K562 (cell line): Measurements from ENCODE around the gene CHRNE. TPM values are rescaled to one million over a fixed set of nuclear protein-coding genes. Genes with fewer than 3 reads are reported as not detected.
A peak's percentile ranks its signal among the peaks of the same experiment; 100 is the strongest.

Experiments
- CBX3 ChIP-seq, 2 experiments: IDR thresholded peaks; 1 replicate in 1 of 2; 2 replicates in 1 of 2; pipeline ENCODE4 v1.6.1; 2012; ENCODE audit warnings: inconsistent platforms in 2 of 2, low read length in 2 of 2, borderline replicate concordance in 1 of 2, control low read depth in 1 of 2
- DPF2 ChIP-seq: fragments of 450-650 bp; IDR thresholded peaks from 2 replicates; pipeline ENCODE4 v1.6.1; 2016
- ESRRB ChIP-seq: fragments of 250-450 bp; sonication (Bioruptor Pico); IDR thresholded peaks from 2 replicates; pipeline ENCODE4 v1.5.0; 2020; ENCODE audit warnings: mild to moderate bottlenecking, moderate library complexity, borderline replicate concordance
- SIN3A ChIP-seq, 2 experiments: fragments of 150-350 bp in 1 of 2; IDR thresholded peaks; 2 replicates each; pipeline ENCODE4 v1.6.1; 2011 to 2016; ENCODE audit warnings: borderline replicate concordance in 2 of 2, low read depth in 2 of 2, low read length in 2 of 2, mild to moderate bottlenecking in 2 of 2, moderate library complexity in 2 of 2; ENCODE audit not compliant: control insufficient read depth in 1 of 2
- ZBTB8A ChIP-seq: fragments of 450-650 bp; IDR thresholded peaks from 2 replicates; pipeline ENCODE4 v1.6.1; 2018; ENCODE audit warnings: mild to moderate bottlenecking, moderate library complexity; ENCODE audit not compliant: partially characterized antibody
- ZNF146 ChIP-seq: IDR thresholded peaks from one replicate; pipeline ENCODE4 v1.6.1; 2018; ENCODE audit warnings: missing compliant biosample characterization; ENCODE audit not compliant: unreplicated experiment
- ZNF76 ChIP-seq: fragments of 250-450 bp; sonication (Bioruptor Pico); IDR thresholded peaks from 2 replicates; pipeline ENCODE4 v1.4.0; 2020; ENCODE audit warnings: mild to moderate bottlenecking, moderate library complexity, borderline replicate concordance
- ZNF778 ChIP-seq: fragments of 450-650 bp; formaldehyde crosslinking; IDR thresholded peaks from 2 replicates; pipeline ENCODE4 v1.4.0; 2020; ENCODE audit warnings: mild to moderate bottlenecking, moderate library complexity
- polyA plus RNA-seq, 8 experiments: library from polyadenylated mRNA; depleted of rRNA in 4 of 8; stranded (reverse) in 5 of 8; unstranded in 3 of 8; fragments of >200 nt; fragmentation: Nextera tagmentation in 2 of 8; fragmentation: Illumina TruSeq in 1 of 8; extraction: Ambion mirVana in 2 of 8; extraction: Trizol in 1 of 8; gene quantifications; 2 replicates each; pipeline versions ENCODE4 v1.2.1 to v1.2.3, GENCODE V29; 2011 to 2014; ENCODE audit warnings: inconsistent platforms in 1 of 8, missing spikeins in 1 of 8
- total RNA-seq, 7 experiments: library from RNA; depleted of rRNA in 6 of 7; stranded (reverse); fragments of >200 nt in 6 of 7; fragmentation: Illumina TruSeq in 2 of 7; extraction: Trizol in 2 of 7; gene quantifications; 2 replicates each; pipeline versions ENCODE4 v1.2.1 to v1.2.3, GENCODE V29; 2011 to 2021; ENCODE audit warnings: low replicate concordance in 1 of 7
- TF ChIP-seq, protein P1 (sequence below): fragments of 450-650 bp; IDR thresholded peaks from 2 replicates; pipeline ENCODE4 v1.6.1; 2016; ENCODE audit warnings: borderline replicate concordance
- TF ChIP-seq, protein P2 (sequence below): sonication (generic); IDR thresholded peaks from 2 replicates; pipeline ENCODE4 v1.6.1; 2016
- TF ChIP-seq, protein P3 (sequence below): fragments of 450-650 bp; IDR thresholded peaks from 2 replicates; pipeline ENCODE4 v1.6.1; 2016
- TF ChIP-seq, protein P4 (sequence below): sonication (generic); formaldehyde crosslinking; IDR thresholded peaks from 2 replicates; pipeline ENCODE4 v1.8.1; 2023; ENCODE audit warnings: missing genetic modification reagents, mild to moderate bottlenecking, borderline replicate concordance
- TF ChIP-seq, protein P5 (sequence below), 2 experiments: fragments of 200-800 bp in 1 of 2; sonication (Bioruptor generic) in 1 of 2; sonication (generic) in 1 of 2; formaldehyde crosslinking in 1 of 2; IDR thresholded peaks in 1 of 2; conservative IDR thresholded peaks in 1 of 2; 2 replicates each; pipeline versions ENCODE4 v1.5.0 to v1.6.1; 2016 to 2020; ENCODE audit warnings: missing compliant biosample characterization in 1 of 2, missing genetic modification characterization in 1 of 2, missing genetic modification reagents in 1 of 2

Gene CHRNE
- total and polyA plus RNA-seq, 9 of the 15 experiments (the other 6 are each of a cell fraction or from before 2014, with no cell fraction given), result not detected

DNA sequence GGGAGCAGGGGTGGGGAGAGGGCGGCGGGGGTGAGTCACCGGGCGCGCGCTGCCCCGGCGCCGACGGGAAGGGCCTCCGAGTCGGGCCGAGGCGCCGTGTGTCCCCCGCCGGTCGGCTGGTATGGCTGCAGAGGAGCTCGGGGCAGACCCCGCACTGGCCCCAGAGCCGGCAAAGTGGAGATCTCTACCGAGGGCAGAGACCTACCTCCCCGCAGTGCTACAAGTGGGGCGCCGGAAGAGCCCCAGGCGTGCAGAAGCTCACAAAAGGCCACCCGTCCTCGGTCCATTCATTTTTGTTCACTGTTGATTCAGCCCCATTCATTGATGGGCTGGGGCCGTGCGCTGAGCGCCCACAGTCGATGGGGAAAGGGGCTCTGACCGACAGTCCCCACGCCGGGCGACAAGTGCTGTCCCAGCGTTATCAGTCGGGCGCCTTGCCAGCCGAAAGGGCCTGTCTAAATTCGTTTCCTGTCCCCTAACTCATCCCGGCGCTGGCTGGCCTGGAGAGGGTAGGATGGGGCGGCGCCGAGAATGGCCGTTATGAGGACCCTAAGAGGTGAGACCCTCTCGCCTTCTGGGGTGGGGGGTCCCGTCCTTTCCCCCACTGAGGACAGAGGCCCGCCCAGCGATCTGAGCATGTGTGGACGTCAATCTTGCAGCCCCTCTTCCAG, 47.3 kb upstream of the CHRNE start (continued):
- TF ChIP-seq, protein P1, sequence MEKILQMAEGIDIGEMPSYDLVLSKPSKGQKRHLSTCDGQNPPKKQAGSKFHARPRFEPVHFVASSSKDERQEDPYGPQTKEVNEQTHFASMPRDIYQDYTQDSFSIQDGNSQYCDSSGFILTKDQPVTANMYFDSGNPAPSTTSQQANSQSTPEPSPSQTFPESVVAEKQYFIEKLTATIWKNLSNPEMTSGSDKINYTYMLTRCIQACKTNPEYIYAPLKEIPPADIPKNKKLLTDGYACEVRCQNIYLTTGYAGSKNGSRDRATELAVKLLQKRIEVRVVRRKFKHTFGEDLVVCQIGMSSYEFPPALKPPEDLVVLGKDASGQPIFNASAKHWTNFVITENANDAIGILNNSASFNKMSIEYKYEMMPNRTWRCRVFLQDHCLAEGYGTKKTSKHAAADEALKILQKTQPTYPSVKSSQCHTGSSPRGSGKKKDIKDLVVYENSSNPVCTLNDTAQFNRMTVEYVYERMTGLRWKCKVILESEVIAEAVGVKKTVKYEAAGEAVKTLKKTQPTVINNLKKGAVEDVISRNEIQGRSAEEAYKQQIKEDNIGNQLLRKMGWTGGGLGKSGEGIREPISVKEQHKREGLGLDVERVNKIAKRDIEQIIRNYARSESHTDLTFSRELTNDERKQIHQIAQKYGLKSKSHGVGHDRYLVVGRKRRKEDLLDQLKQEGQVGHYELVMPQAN, result 0 out of 2 replicates have a peak, but pooled peaks have one; percentile 7
- no peak for TF ChIP-seq ZNF146
- TF ChIP-seq, protein P2, sequence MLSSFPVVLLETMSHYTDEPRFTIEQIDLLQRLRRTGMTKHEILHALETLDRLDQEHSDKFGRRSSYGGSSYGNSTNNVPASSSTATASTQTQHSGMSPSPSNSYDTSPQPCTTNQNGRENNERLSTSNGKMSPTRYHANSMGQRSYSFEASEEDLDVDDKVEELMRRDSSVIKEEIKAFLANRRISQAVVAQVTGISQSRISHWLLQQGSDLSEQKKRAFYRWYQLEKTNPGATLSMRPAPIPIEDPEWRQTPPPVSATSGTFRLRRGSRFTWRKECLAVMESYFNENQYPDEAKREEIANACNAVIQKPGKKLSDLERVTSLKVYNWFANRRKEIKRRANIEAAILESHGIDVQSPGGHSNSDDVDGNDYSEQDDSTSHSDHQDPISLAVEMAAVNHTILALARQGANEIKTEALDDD, result no peak
- TF ChIP-seq, protein P3, sequence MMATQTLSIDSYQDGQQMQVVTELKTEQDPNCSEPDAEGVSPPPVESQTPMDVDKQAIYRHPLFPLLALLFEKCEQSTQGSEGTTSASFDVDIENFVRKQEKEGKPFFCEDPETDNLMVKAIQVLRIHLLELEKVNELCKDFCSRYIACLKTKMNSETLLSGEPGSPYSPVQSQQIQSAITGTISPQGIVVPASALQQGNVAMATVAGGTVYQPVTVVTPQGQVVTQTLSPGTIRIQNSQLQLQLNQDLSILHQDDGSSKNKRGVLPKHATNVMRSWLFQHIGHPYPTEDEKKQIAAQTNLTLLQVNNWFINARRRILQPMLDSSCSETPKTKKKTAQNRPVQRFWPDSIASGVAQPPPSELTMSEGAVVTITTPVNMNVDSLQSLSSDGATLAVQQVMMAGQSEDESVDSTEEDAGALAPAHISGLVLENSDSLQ, result peak; percentile 49
- TF ChIP-seq ZBTB8A, result no peak
- TF ChIP-seq ZNF778, result no peak
- TF ChIP-seq SIN3A (IDR thresholded peaks at IDR 0.05; ENCODE audit: borderline replicate concordance in 2 of 2, control insufficient read depth in 1 of 2, low read depth in 2 of 2, low read length in 2 of 2), result peak in 1 of 2 experiments; percentile 3; a peak in 1 of 4 replicates
- TF ChIP-seq DPF2, result 0 out of 2 replicates have a peak, but pooled peaks have one; percentile 47
- TF ChIP-seq, protein P4, sequence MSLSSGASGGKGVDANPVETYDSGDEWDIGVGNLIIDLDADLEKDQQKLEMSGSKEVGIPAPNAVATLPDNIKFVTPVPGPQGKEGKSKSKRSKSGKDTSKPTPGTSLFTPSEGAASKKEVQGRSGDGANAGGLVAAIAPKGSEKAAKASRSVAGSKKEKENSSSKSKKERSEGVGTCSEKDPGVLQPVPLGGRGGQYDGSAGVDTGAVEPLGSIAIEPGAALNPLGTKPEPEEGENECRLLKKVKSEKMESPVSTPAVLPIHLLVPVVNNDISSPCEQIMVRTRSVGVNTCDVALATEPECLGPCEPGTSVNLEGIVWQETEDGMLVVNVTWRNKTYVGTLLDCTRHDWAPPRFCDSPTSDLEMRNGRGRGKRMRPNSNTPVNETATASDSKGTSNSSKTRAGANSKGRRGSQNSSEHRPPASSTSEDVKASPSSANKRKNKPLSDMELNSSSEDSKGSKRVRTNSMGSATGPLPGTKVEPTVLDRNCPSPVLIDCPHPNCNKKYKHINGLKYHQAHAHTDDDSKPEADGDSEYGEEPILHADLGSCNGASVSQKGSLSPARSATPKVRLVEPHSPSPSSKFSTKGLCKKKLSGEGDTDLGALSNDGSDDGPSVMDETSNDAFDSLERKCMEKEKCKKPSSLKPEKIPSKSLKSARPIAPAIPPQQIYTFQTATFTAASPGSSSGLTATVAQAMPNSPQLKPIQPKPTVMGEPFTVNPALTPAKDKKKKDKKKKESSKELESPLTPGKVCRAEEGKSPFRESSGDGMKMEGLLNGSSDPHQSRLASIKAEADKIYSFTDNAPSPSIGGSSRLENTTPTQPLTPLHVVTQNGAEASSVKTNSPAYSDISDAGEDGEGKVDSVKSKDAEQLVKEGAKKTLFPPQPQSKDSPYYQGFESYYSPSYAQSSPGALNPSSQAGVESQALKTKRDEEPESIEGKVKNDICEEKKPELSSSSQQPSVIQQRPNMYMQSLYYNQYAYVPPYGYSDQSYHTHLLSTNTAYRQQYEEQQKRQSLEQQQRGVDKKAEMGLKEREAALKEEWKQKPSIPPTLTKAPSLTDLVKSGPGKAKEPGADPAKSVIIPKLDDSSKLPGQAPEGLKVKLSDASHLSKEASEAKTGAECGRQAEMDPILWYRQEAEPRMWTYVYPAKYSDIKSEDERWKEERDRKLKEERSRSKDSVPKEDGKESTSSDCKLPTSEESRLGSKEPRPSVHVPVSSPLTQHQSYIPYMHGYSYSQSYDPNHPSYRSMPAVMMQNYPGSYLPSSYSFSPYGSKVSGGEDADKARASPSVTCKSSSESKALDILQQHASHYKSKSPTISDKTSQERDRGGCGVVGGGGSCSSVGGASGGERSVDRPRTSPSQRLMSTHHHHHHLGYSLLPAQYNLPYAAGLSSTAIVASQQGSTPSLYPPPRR, result no peak
- TF ChIP-seq ESRRB (CRISPR knock-in tag), result no peak
- TF ChIP-seq, protein P5, sequence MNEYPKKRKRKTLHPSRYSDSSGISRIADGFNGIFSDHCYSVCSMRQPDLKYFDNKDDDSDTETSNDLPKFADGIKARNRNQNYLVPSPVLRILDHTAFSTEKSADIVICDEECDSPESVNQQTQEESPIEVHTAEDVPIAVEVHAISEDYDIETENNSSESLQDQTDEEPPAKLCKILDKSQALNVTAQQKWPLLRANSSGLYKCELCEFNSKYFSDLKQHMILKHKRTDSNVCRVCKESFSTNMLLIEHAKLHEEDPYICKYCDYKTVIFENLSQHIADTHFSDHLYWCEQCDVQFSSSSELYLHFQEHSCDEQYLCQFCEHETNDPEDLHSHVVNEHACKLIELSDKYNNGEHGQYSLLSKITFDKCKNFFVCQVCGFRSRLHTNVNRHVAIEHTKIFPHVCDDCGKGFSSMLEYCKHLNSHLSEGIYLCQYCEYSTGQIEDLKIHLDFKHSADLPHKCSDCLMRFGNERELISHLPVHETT (CRISPR knock-in tag; conservative IDR thresholded peaks at IDR 0.05 in 1 of 2, IDR thresholded peaks at IDR 0.05 in 1 of 2), result peak in 1 of 2 experiments; percentile 61; a peak in 2 of 4 replicates
- no peak for TF ChIP-seq CBX3 (IDR thresholded peaks at IDR 0.05; ENCODE audit: borderline replicate concordance in 1 of 2, low read length in 2 of 2)
- no peak for TF ChIP-seq ZNF76
